HEK293T (cell line): ENCODE measurements around the gene MYLK2.

ENCODE experiments used
- SP1 ChIP-seq: fragments of 450-650 bp; IDR thresholded peaks from 2 replicates; pipeline ENCODE4 v1.6.1; 2017
- SUZ12 ChIP-seq: fragments of 450-650 bp; IDR thresholded peaks from 2 replicates; pipeline ENCODE4 v1.6.1; 2016; ENCODE audit warnings: mild to moderate bottlenecking

DNA sequence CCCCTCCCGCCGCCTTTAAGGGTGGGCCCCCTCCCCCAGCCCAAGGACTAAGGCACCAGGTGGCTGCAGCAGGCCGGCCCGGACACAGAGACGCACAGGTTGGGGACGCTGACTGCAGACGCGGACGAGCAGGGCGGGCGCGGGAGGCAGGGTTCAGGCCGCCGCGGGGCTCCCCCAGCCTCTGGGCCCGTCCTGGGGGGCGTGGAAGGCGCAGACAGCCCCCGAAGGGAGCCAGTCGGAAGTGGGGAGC is 41.9 kb downstream of the MYLK2 start:
- TF ChIP-seq SUZ12: no peak
- no peak for TF ChIP-seq SP1
